HEK293 (cell line): ENCODE measurements around the gene TRAK1.
A peak's percentile ranks its signal among the peaks of the same experiment; 100 is the strongest.

Experiments used
- CTCF ChIA-PET: fragments of 350-600 bp; formaldehyde crosslinking; extraction: SDS; loops from one replicate; lab custom pipeline; 2021; ENCODE audit warnings: antibody characterized with exemption; lab: Yijun Ruan, JAX
- POLR2A ChIA-PET: fragments of 300-600 bp; formaldehyde crosslinking; extraction: SDS; loops from one replicate; lab custom pipeline; 2020; ENCODE audit warnings: antibody characterized with exemption, inconsistent platforms; lab: Yijun Ruan, JAX
- H3K27ac ChIP-seq: fragments of 200-500 bp; sonication (Bioruptor generic); 2 replicates; pipeline ENCODE4 v1.5.1; 2014; ENCODE audit warnings: low read depth, low read length, control low read depth, inconsistent platforms; ENCODE audit errors: extremely low read depth
- H3K36me3 ChIP-seq, 2 experiments: fragments of 200-500 bp in 1 of 2; sonication (Bioruptor generic) in 1 of 2; 1 replicate in 1 of 2; 2 replicates in 1 of 2; pipeline ENCODE4 v1.5.1; 2014 to 2017; ENCODE audit warnings: inconsistent platforms in 2 of 2, low read length in 2 of 2; ENCODE audit not compliant: control insufficient read depth in 2 of 2, insufficient read depth in 1 of 2
- H3K4me1 ChIP-seq: fragments of 200-500 bp; sonication (Bioruptor generic); 2 replicates; pipeline ENCODE4 v1.5.1; 2014; ENCODE audit warnings: mild to moderate bottlenecking, low read length, inconsistent platforms; ENCODE audit not compliant: control insufficient read depth, insufficient read depth
- H3K4me3 ChIP-seq: 2 replicates; pipeline ENCODE4 v1.5.1; 2011; ENCODE audit warnings: low read depth, mild to moderate bottlenecking, control low read depth, low read length, moderate library complexity
- H3K9me3 ChIP-seq: fragments of 200-500 bp; sonication (Bioruptor generic); 2 replicates; pipeline ENCODE4 v1.5.1; 2014; ENCODE audit warnings: low read depth, low read length, inconsistent platforms; ENCODE audit not compliant: control insufficient read depth, insufficient read depth
- GLIS1 ChIP-seq: fragments of 450-650 bp; formaldehyde crosslinking; IDR thresholded peaks from 2 replicates; pipeline ENCODE4 v1.5.1; 2016; ENCODE audit warnings: missing biosample characterization, missing genetic modification characterization
- IKZF3 ChIP-seq: fragments of 450-650 bp; IDR thresholded peaks from 2 replicates; pipeline ENCODE4 v1.5.0; 2018; ENCODE audit warnings: missing biosample characterization, mild to moderate bottlenecking, missing genetic modification characterization, moderate library complexity
- KLF1 ChIP-seq: fragments of 450-650 bp; formaldehyde crosslinking; IDR thresholded peaks from 2 replicates; pipeline ENCODE4 v1.5.1; 2016; ENCODE audit warnings: missing biosample characterization, missing genetic modification characterization
- KLF10 ChIP-seq: fragments of 450-650 bp; IDR thresholded peaks from 2 replicates; pipeline ENCODE4 v1.5.1; 2018; ENCODE audit warnings: missing biosample characterization, mild to moderate bottlenecking, missing genetic modification characterization
- KLF17 ChIP-seq: fragments of 450-650 bp; formaldehyde crosslinking; IDR thresholded peaks from 2 replicates; pipeline ENCODE4 v1.5.1; 2016; ENCODE audit warnings: missing biosample characterization, missing genetic modification characterization
- MZF1 ChIP-seq: fragments of 450-650 bp; formaldehyde crosslinking; IDR thresholded peaks from 2 replicates; pipeline ENCODE4 v1.5.1; 2017; ENCODE audit warnings: missing biosample characterization, missing genetic modification characterization, borderline replicate concordance
- SALL2 ChIP-seq: fragments of 450-650 bp; formaldehyde crosslinking; IDR thresholded peaks from 2 replicates; pipeline ENCODE4 v1.5.0; 2017; ENCODE audit warnings: missing biosample characterization, mild to moderate bottlenecking, missing genetic modification characterization, borderline replicate concordance
- SCRT2 ChIP-seq: fragments of 450-650 bp; formaldehyde crosslinking; IDR thresholded peaks from 2 replicates; pipeline ENCODE4 v1.5.1; 2016; ENCODE audit warnings: missing biosample characterization, missing genetic modification characterization
- SP7 ChIP-seq: fragments of 450-650 bp; formaldehyde crosslinking; IDR thresholded peaks from 2 replicates; pipeline ENCODE4 v1.5.1; 2016; ENCODE audit warnings: missing biosample characterization, missing genetic modification characterization
- ZBTB8A ChIP-seq: fragments of 450-650 bp; formaldehyde crosslinking; IDR thresholded peaks from 2 replicates; pipeline ENCODE4 v1.5.1; 2016; ENCODE audit warnings: missing biosample characterization, missing genetic modification characterization
- ZFP69B ChIP-seq: fragments of 450-650 bp; formaldehyde crosslinking; IDR thresholded peaks from 2 replicates; pipeline ENCODE4 v1.5.1; 2016; ENCODE audit warnings: missing biosample characterization, missing genetic modification characterization
- ZNF132 ChIP-seq: fragments of 450-650 bp; formaldehyde crosslinking; IDR thresholded peaks from 2 replicates; pipeline ENCODE4 v1.5.1; 2017; ENCODE audit warnings: missing biosample characterization, missing genetic modification characterization, borderline replicate concordance
- ZNF157 ChIP-seq: fragments of 450-650 bp; formaldehyde crosslinking; IDR thresholded peaks from 2 replicates; pipeline ENCODE4 v1.5.1; 2016; ENCODE audit warnings: missing biosample characterization, missing genetic modification characterization
- ZNF23 ChIP-seq: fragments of 450-650 bp; formaldehyde crosslinking; IDR thresholded peaks from 2 replicates; pipeline ENCODE4 v1.5.1; 2016; ENCODE audit warnings: missing biosample characterization, missing genetic modification characterization, borderline replicate concordance
- ZNF24 ChIP-seq: fragments of 450-650 bp; formaldehyde crosslinking; IDR thresholded peaks from 2 replicates; pipeline ENCODE4 v1.5.1; 2016; ENCODE audit warnings: missing biosample characterization, missing genetic modification characterization
- ZNF266 ChIP-seq: fragments of 450-650 bp; formaldehyde crosslinking; IDR thresholded peaks from 2 replicates; pipeline ENCODE4 v1.5.1; 2016; ENCODE audit warnings: missing biosample characterization, missing genetic modification characterization, low read depth
- ZNF398 ChIP-seq: fragments of 450-650 bp; formaldehyde crosslinking; IDR thresholded peaks from 2 replicates; pipeline ENCODE4 v1.5.1; 2017; ENCODE audit warnings: missing biosample characterization, missing genetic modification characterization
- ZNF473 ChIP-seq: fragments of 450-650 bp; formaldehyde crosslinking; IDR thresholded peaks from 2 replicates; pipeline ENCODE4 v1.5.1; 2017; ENCODE audit warnings: missing biosample characterization, missing genetic modification characterization
- ZNF629 ChIP-seq: fragments of 450-650 bp; formaldehyde crosslinking; IDR thresholded peaks from 2 replicates; pipeline ENCODE4 v1.5.1; 2017; ENCODE audit warnings: missing biosample characterization, missing genetic modification characterization
- ZNF658 ChIP-seq: fragments of 450-650 bp; formaldehyde crosslinking; IDR thresholded peaks from 2 replicates; pipeline ENCODE4; 2016; ENCODE audit warnings: missing biosample characterization, missing genetic modification characterization
- ZNF707 ChIP-seq: fragments of 450-650 bp; formaldehyde crosslinking; IDR thresholded peaks from 2 replicates; pipeline ENCODE4 v1.5.1; 2016; ENCODE audit warnings: missing biosample characterization, missing genetic modification characterization
- ZSCAN4 ChIP-seq: fragments of 450-650 bp; formaldehyde crosslinking; IDR thresholded peaks from 2 replicates; pipeline ENCODE4 v1.5.1; 2017; ENCODE audit warnings: missing biosample characterization, missing genetic modification characterization

Gene TRAK1

GRCh38 chr3:42210726-42211125, 119.6 kb downstream of the TRAK1 start:
- Histone ChIP-seq H3K4me3 (no peak overlapping the region), H3K36me3 (peaks cover 0 to 68% of the 10 kb centered on the region in 2 experiments; a peak in 1 of 3 replicates), H3K4me1 (no peaks in the 10 kb centered on the region), H3K9me3 (no peaks in the 10 kb centered on the region), H3K27ac (no peak overlapping the region)
- ChIA-PET POLR2A (no interaction called here), CTCF (interaction anchor here (2.1 kb wide), 1 partner anchor 20 kb away, joined by 7 read pairs; no protein-coding TSS in a partner anchor)
- TF ChIP-seq ZFP69B (no peak), SP7 (tag by site-specific recombination) (no peak), IKZF3 (tag by site-specific recombination) (no peak), ZSCAN4 (tag by site-specific recombination) (no peak), ZNF658 (no peak), ZNF157 (no peak), KLF17 (tag by site-specific recombination) (no peak), ZNF629 (tag by site-specific recombination) (no peak), ZNF707 (no peak), SALL2 (no peak), KLF10 (no peak), SCRT2 (no peak), ZNF23 (tag by site-specific recombination) (no peak), ZNF266 (tag by site-specific recombination) (no peak), ZBTB8A (no peak), ZNF132 (tag by site-specific recombination) (no peak), ZNF24 (tag by site-specific recombination) (no peak), MZF1 (tag by site-specific recombination) (no peak)

- ChIA-PET POLR2A (no interaction called here), CTCF (no interaction called here)
- H3K4me1 ChIP-seq: no peaks in the 10 kb centered on the region
- H3K36me3 ChIP-seq: peaks cover 0 to 53% of the 10 kb centered on the region in 2 experiments; a peak in 1 of 3 replicates
- no peaks in the 10 kb centered on the region for H3K9me3 ChIP-seq
- TF ChIP-seq ZNF398 (tag by site-specific recombination) (no peak), GLIS1 (tag by site-specific recombination) (no peak), KLF1 (tag by site-specific recombination) (peak; percentile 74), ZNF473 (tag by site-specific recombination) (no peak)
- no peak overlapping the region for H3K27ac ChIP-seq
- H3K4me3 ChIP-seq: no peak overlapping the region
Measured at GRCh38 chr3:42213417-42213816, 122.3 kb downstream of the TRAK1 start.
